ENCODE data around the gene SLC7A11.

DNA sequence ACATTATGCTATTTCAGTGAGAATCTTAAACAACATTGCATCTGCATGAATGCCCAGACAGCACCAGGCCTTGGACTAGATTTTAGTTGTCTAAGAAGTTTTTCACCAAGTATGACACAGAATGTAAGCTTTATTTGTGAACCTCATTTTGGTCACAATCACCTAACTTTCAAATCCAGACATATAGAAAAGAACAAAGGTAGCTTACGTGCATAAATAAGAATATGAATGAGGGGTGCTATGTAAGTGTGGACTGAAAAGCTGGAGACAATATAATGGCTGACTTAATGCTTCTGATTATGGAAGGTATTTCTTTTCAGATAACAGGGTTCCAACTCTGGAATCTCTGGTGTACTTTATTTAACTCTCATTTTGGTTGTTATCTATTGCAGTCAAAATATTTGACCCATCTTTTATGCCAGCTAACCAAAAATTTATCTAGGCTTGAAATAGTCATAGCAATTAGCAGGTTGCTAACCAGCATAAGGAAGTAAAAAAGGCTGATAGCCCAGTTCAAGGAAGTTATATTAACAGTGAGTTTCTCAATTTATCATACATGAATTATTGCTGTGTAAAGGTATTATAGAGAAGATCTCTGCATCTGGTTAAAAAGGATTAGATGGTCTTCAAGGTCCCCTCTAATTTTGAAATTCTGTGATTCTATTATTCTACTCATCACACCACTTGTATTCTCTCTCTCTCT, 36.5 kb downstream of the SLC7A11 start:
- TF ChIP-seq, protein P1, sequence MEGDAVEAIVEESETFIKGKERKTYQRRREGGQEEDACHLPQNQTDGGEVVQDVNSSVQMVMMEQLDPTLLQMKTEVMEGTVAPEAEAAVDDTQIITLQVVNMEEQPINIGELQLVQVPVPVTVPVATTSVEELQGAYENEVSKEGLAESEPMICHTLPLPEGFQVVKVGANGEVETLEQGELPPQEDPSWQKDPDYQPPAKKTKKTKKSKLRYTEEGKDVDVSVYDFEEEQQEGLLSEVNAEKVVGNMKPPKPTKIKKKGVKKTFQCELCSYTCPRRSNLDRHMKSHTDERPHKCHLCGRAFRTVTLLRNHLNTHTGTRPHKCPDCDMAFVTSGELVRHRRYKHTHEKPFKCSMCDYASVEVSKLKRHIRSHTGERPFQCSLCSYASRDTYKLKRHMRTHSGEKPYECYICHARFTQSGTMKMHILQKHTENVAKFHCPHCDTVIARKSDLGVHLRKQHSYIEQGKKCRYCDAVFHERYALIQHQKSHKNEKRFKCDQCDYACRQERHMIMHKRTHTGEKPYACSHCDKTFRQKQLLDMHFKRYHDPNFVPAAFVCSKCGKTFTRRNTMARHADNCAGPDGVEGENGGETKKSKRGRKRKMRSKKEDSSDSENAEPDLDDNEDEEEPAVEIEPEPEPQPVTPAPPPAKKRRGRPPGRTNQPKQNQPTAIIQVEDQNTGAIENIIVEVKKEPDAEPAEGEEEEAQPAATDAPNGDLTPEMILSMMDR (conservative IDR thresholded peaks at IDR 0.05 in 1 of 2, IDR thresholded peaks at IDR 0.05 in 1 of 2; ENCODE audit: low read depth in 1 of 2, low read length in 2 of 2): no peak
- no peak for TF ChIP-seq EZH2 (IDR thresholded peaks at IDR 0.05; ENCODE audit: low read length, missing control alignments)
